Left cardiac atrium (tissue), 4 donors: ENCODE results near the gene PGP. TPM values are rescaled to one million over a fixed set of nuclear protein-coding genes. Genes with fewer than 3 reads are reported as not detected.
"Not testable (repeated sequence)": the region's sequence is repeated elsewhere in the genome, so short reads cannot be mapped to it uniquely, and the experiment has no call there.

Experiments
- ATAC-seq, 2 donors: fragments of 200-7000 bp; cut with Tn5 transposase; one replicate each; pipeline ENCODE4 v1.9.1; 2020; ENCODE audit warnings: mild to moderate bottlenecking in 2 of 2, moderate library complexity in 2 of 2
- DNase-seq: peaks from one replicate; pipeline ENCODE4 v3.0.0-alpha.2; 2020
- intact Hi-C, 2 donors: fragments of 100-400 bp; cut with DNase I; formaldehyde crosslinking; loops; one replicate each; pipeline versions ENCODE4 v1.14.1 to v1.15.1; 2022 to 2023
- long read RNA-seq: library from polyadenylated mRNA; unstranded; transcript quantifications from one replicate; pipeline ENCODE4 v2.0.0, GENCODE V29; 2021
- total RNA-seq, 2 donors: library from RNA; stranded (reverse); fragmentation: NEBNext Ultra II Directional; extraction: Animal tissue kit (Norgen Biotek cat#: 25700); gene quantifications; one replicate each; pipeline ENCODE4 v1.2.1, GENCODE V29; 2021
- donor health status: DM: no; HTN: yes; CAD: no.
- donor health status: DM: no; HTN: yes; CAD: no; lungs with severe emphysema.
- donor health status: DM: yes; HTN: yes; CAD: no.
- donor health status: Dilated cardiomyopathy.

The PGP gene, protein sequence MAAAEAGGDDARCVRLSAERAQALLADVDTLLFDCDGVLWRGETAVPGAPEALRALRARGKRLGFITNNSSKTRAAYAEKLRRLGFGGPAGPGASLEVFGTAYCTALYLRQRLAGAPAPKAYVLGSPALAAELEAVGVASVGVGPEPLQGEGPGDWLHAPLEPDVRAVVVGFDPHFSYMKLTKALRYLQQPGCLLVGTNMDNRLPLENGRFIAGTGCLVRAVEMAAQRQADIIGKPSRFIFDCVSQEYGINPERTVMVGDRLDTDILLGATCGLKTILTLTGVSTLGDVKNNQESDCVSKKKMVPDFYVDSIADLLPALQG
- 10 to 100 TPM; 21.1 to 24.6 TPM for total RNA-seq
- long read RNA-seq, partial matches to known transcripts = 0 of 4 reads
- long read RNA-seq, other reads (novel, unspliced or antisense) = 3 of 4 reads

GRCh38 chr16:2214719-2214968, at the start of gene PGP:
Gene PGP, minus strand, starts transcription at chr16:2214840. Its CDS starts 63 bp downstream, at chr16:2214777.
- intact Hi-C loops = loop anchor here in 1 of 2 donors (5.0 kb wide), 1 partner anchor 57 kb away; the partner anchor contains the start of gene TRAF7
- ATAC-seq = peak; percentile 91
- DNase-seq = no peak

GRCh38 chr16:2263026-2263425, 48.4 kb upstream of the PGP start:
- ATAC-seq, intact Hi-C loops, DNase-seq: not testable (repeated sequence)

- intact Hi-C loops = no loop called here
- no peak for ATAC-seq
- DNase-seq = no peak
Measured at GRCh38 chr16:2260250-2260649, 45.6 kb upstream of the PGP start.

GRCh38 chr16:2258530-2258929, 43.9 kb upstream of the PGP start:
- intact Hi-C loops, ATAC-seq: not testable (repeated sequence)
- DNase-seq = peak; percentile 4

- DNase-seq (no peak), ATAC-seq (no peak)
- intact Hi-C loops = no loop called here
Measured at GRCh38 chr16:2257726-2258125, 43.1 kb upstream of the PGP start.

DNA sequence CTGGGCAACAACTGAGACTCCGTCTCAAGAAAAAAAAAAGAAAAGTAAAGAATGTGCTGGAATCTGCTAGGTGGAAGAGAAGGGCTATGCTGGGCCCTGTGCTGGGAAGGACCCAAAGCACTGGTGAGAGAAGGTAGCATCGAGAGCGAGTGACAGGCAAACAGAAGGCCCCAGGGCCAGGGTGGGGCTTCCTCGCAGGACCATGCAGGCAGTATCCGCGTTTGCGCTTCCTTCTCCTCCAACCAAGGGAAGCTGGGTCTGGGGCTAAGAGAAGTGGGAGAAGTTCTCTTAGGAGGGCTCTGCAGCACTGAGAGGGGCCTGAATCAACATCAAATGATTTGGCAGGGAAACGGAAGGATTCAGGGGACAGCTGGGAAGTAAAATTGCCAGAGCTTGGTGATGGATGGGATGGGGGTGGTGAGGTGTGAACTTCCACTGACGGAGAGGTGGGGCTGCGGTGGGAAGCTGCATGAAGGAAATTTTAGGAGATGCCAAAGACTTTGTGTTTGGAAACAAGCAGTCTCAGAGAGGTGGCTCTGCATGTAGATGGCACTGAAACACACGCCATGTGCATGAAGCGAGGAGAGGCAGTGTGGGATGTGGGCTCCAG, 42.0 kb upstream of the PGP start:
- DNase-seq = peak; percentile 1
- ATAC-seq = no peak
- intact Hi-C loops = no loop called here

GRCh38 chr16:2253293-2253692, 38.7 kb upstream of the PGP start:
- DNase-seq = no peak
- no peak for ATAC-seq
- intact Hi-C loops = no loop called here

GRCh38 chr16:2252806-2253148, 38.1 kb upstream of the PGP start:
- DNase-seq (no peak), ATAC-seq (no peak)
- intact Hi-C loops = no loop called here

- DNase-seq (peak; percentile 98), ATAC-seq (peak; percentile 97 to 98)
- intact Hi-C loops = no loop called here
Measured at GRCh38 chr16:2251296-2252111, 36.9 kb upstream of the PGP start, which contains the start of gene ECI1. Gene ECI1, minus strand, starts transcription at chr16:2251587. Its CDS starts 21 bp downstream, at chr16:2251566.

DNA sequence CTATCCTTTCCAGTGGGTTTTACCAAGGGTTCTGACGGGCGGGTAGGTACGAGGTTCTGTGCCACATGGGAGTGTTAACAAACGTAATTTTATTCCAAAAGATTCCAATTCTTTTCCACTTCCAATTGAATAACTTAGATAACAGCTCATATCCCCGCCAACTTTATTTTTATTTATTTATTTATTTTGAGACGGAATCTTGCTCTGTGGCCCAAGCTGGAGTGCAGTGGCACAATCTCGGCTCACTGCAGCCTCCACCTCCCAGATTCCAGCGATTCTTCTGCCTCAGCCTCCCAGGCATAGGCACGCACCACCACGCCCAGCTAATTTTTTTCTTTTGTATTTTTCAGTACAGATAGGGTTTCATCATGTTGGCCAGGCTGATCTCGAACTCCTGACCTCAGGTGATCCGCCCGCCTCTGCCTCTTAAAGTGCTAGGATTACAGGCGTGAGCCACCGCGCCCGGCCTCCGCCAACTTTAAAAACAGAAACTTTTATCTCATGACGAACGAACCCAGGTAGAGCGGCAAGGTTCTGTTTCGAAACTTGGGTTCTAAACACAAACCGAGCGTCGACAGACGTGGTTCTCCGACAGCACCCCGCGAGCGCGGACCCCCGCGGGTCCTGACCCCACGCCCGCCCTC, 36.1 kb upstream of the PGP start:
- DNase-seq (no peak), ATAC-seq (no peak)
- intact Hi-C loops = no loop called here

- ATAC-seq = peak in 1 of 2 donors; percentile 9
- intact Hi-C loops = no loop called here
- no peak for DNase-seq
Measured at GRCh38 chr16:2246301-2246885, 31.8 kb upstream of the PGP start.

DNA sequence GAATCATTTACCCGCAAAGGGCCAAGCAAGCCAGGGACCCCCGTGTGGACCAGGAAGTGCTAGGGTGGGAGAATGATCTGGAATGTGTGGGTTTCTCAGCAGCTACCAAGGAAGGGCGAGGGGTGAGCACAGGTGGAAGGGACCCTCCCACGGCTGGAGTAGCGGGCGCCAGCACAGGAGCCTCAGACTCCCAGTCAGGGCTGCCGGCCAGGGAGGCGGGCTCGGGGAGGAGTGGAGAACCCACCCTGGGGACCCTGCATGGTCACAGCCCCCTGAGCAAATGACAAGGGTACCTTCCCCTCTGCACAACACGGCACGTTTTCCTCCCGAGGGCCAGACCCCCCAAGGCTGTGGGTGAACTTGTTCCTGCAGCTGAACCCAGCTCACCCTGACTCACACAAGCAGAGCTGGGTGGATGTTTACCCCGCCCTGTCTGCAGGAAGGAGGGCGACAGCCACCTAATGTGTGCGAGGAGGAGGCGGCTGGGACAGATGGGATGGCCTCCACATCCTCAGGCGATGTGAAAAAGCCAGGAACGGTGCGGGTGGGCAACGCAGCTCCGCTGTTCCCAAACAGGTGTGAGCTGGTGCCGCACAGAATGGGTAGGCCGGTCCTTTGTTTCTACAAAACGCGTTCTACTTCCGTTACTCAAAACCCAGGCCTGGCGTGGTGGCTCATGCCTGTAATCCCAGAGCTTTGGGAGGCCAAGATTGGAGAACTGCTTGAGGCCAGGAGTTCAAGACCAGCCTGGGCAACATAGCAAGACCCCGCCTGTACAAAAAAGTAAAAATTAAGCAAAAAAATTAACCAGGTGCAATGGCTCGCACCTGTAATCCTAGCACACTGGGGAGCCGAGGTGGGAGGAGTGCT, 30.5 kb upstream of the PGP start:
- intact Hi-C loops = no loop called here
- ATAC-seq (no peak), DNase-seq (no peak)

- DNase-seq (no peak), ATAC-seq (no peak)
- intact Hi-C loops = no loop called here
Measured at GRCh38 chr16:2244301-2244700, 29.7 kb upstream of the PGP start.

DNA sequence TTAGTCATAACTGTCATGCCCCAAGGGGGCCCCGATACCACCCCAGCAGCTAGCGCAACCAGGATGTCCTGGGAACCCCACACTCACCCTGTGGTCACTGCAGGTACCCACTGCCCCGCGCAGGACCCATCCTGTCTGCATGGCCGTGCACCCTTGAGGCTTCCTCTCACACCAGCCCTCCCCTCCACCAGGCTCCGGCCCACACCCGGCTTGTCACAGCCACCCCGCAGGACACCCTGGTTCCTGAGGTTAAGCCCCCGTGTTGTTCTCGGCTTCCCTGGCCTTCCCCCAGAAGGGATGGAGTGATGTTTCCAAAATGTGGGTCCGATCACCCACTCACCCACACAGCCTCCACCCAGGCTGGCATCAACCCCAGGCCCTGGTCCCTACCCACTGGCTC, 29.1 kb upstream of the PGP start:
- ATAC-seq = no peak
- intact Hi-C loops = no loop called here
- no peak for DNase-seq

GRCh38 chr16:2243031-2243528, 28.4 kb upstream of the PGP start:
- intact Hi-C loops = no loop called here
- ATAC-seq (no peak), DNase-seq (no peak)

- DNase-seq = no peak
- intact Hi-C loops = no loop called here
- no peak for ATAC-seq
Measured at GRCh38 chr16:2242598-2242997, 28.0 kb upstream of the PGP start.

DNA sequence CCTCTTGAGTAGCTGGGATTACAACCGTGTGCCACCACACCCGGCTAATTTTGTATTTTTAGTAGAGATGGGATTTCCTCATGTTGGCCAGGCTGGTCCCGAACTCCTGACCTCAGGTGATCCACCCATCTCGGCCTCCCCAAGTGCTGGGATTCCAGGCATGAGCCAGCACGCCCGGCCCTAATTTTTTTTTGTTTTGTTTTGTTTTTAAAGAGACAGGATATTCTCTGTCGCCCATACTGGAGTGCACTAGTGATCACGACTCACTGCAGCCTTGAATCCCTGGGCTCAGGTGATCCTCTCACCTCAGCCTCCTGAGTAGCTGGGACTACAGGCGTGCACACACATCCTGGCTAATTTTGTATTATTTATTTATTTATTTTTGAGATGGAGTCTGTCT, 25.7 kb upstream of the PGP start:
- DNase-seq, intact Hi-C loops: not testable (repeated sequence)

More for the DNA sequence above, 25.7 kb upstream of the PGP start:
- not testable (repeated sequence) for ATAC-seq
